Esophagus muscularis mucosa (tissue), 4 donors: ENCODE data around the gene MAP1LC3A. TPM values are rescaled to one million over a fixed set of nuclear protein-coding genes. Genes with fewer than 3 reads are reported as not detected.

Source experiments
- DNase-seq: peaks from one replicate; pipeline ENCODE4 v3.0.0-alpha.2; 2017; ENCODE audit errors: extremely low spot score
- H3K27ac ChIP-seq, 4 donors: fragments of 200-600 bp; sonication (generic); replicated peaks in 1 of 4; 1 replicate in 3 of 4; 2 replicates in 1 of 4; pipeline ENCODE4 v1.5.1; 2016 to 2019; ENCODE audit warnings: mild to moderate bottlenecking in 1 of 4
- H3K27me3 ChIP-seq, 4 donors: fragments of 200-600 bp; sonication (generic); one replicate each; pipeline versions ENCODE4 v1.5.1 to v1.6.0; 2016 to 2019
- H3K36me3 ChIP-seq, 4 donors: fragments of 200-600 bp; sonication (generic); one replicate each; pipeline ENCODE4 v1.5.1; 2016 to 2019
- H3K4me1 ChIP-seq, 4 donors: fragments of 200-600 bp; sonication (generic); one replicate each; pipeline ENCODE4 v1.5.1; 2016 to 2019
- H3K4me3 ChIP-seq, 4 donors: fragments of 200-600 bp; sonication (generic); 1 replicate in 2 of 4; 2 replicates in 2 of 4; pipeline ENCODE4 v1.5.1; 2016 to 2019; ENCODE audit warnings: mild to moderate bottlenecking in 4 of 4, moderate library complexity in 1 of 4
- H3K9me3 ChIP-seq, 4 donors: fragments of 200-600 bp; sonication (generic); 1 replicate in 3 of 4; 2 replicates in 1 of 4; pipeline ENCODE4 v1.5.1; 2016 to 2019
- EP300 ChIP-seq: sonication (generic); formaldehyde crosslinking; IDR thresholded peaks from one replicate; pipeline ENCODE4 v1.6.1; 2017; ENCODE audit warnings: antibody characterized with exemption
- POLR2A ChIP-seq: fragments of 450-650 bp; IDR thresholded peaks from one replicate; pipeline ENCODE4 v1.6.1; 2017; ENCODE audit warnings: antibody characterized with exemption, moderate library complexity, mild to moderate bottlenecking, low read depth
- POLR2AphosphoS5 ChIP-seq, 2 donors: sonication (generic); formaldehyde crosslinking; IDR thresholded peaks; one replicate each; pipeline ENCODE4 v1.6.1; 2017; ENCODE audit warnings: antibody characterized with exemption in 2 of 2
- WGBS: methylation state at CpG from one replicate; pipeline ENCODE4 v1.1.5; 2018; 5-methylcytosine and 5-hydroxymethylcytosine counted together
- intact Hi-C: fragments of 100-400 bp; cut with DNase I; formaldehyde crosslinking; loops from one replicate; pipeline ENCODE4 v1.15.1; 2023
- total RNA-seq, 4 donors: library from RNA; depleted of rRNA; stranded (reverse); fragments of >200 nt; gene quantifications; one replicate each; pipeline versions ENCODE4 v1.1.0 to v1.2.1, GENCODE V29; 2016
- TF ChIP-seq, protein P1 (sequence below), 3 experiments: fragments of 200-600 bp in 2 of 3; fragments of 450-650 bp in 1 of 3; sonication (generic) in 2 of 3; IDR thresholded peaks; one replicate each; pipeline ENCODE4 v1.5.1; 2017 to 2019; ENCODE audit warnings: antibody characterized with exemption in 3 of 3, mild to moderate bottlenecking in 2 of 3, moderate library complexity in 1 of 3

The MAP1LC3A gene
- total RNA-seq, 4 donors from 2014 or later = 83.9 to 152 (median 111) TPM

DNA sequence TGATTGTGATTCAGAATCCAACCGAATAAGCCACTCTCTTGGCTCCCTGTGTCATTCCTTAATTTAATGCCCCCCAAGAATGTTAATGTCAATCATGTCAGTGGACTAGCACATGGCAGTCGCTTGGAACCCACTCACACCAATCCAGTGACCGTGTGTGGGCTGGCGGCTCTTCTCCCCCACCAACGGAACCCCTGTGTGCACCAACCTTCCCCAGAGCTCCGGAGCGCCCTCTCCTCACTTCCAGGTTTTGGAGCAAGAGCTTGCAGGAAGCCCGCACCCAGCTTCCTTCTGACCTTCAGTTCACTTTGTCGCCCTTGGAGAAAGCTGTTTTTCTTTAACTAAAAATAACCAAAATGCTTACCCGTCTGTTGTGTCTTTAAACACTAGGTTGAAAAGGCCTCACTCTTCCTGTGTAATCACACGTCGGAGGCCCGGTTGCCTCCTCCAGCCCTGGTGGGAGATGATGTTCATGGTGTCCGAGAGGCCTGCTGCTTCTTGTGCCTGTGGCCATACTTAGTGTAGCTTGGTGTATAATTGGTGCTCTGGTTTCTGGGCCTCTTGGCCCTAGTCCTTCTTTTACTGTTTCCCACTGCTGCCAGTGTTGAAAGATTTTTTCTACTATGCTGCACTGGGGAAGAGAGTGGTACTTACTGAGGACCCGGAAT lies 17.8 kb upstream of the MAP1LC3A start:
- H3K4me1 ChIP-seq = peaks cover 0 to 16% (median 9%) of the 10 kb centered on the region in 4 donors
- no peak for TF ChIP-seq POLR2AphosphoS5 (IDR thresholded peaks at IDR 0.05)
- no peak for TF ChIP-seq EP300
- TF ChIP-seq POLR2A = no peak
- TF ChIP-seq, protein P1, sequence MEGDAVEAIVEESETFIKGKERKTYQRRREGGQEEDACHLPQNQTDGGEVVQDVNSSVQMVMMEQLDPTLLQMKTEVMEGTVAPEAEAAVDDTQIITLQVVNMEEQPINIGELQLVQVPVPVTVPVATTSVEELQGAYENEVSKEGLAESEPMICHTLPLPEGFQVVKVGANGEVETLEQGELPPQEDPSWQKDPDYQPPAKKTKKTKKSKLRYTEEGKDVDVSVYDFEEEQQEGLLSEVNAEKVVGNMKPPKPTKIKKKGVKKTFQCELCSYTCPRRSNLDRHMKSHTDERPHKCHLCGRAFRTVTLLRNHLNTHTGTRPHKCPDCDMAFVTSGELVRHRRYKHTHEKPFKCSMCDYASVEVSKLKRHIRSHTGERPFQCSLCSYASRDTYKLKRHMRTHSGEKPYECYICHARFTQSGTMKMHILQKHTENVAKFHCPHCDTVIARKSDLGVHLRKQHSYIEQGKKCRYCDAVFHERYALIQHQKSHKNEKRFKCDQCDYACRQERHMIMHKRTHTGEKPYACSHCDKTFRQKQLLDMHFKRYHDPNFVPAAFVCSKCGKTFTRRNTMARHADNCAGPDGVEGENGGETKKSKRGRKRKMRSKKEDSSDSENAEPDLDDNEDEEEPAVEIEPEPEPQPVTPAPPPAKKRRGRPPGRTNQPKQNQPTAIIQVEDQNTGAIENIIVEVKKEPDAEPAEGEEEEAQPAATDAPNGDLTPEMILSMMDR (IDR thresholded peaks at IDR 0.05) = no peak
- 80% methylated on average over 15 of the region's 15 CpGs for WGBS
- peaks cover 41 to 74% (median 63%) of the 10 kb centered on the region in 4 donors for H3K36me3 ChIP-seq
- no peak for DNase-seq
- H3K27ac ChIP-seq = no peak overlapping the region
- intact Hi-C loops = no loop called here
- no peak overlapping the region for H3K4me3 ChIP-seq
- H3K9me3 ChIP-seq = no peaks in the 10 kb centered on the region
- no peaks in the 10 kb centered on the region for H3K27me3 ChIP-seq

DNA sequence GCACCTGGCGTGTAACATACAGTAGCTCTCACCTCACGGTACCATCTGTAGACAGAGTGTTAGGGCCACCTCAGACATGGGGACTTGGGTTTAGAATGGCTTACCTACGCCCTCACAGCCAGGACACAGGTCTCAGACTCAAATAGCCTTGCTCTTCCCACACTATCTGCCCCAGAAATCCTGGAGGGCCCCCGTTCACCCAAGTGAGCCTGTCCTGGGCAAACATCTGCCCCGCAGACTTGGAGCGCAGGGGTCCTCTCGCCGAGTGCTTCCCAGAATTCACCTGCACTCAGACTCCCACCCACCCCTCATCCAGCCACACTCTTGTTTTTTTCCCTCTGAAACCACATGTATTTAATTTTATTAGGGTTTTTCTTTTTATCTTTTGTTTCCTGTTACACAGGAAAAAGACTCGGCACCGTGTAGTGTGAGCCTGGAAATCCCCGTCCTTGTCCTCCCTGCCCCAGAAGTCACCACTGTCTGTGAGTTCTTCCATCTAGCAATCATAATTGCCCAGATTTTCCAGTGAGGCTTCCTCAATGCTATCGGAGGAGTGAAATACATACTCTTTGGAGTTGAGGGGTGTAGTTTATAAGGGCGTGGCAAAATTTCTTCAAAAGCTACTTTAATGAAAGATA lies 17.1 kb upstream of the MAP1LC3A start:
- H3K27me3 ChIP-seq = no peaks in the 10 kb centered on the region
- no peak overlapping the region for H3K4me3 ChIP-seq
- peaks cover 34 to 67% (median 56%) of the 10 kb centered on the region in 4 donors for H3K36me3 ChIP-seq
- 85% methylated on average over 13 of the region's 13 CpGs for WGBS
- intact Hi-C loops = no loop called here
- TF ChIP-seq EP300 (no peak), POLR2AphosphoS5 (IDR thresholded peaks at IDR 0.05) (no peak), POLR2A (no peak)
- TF ChIP-seq, protein P1 (IDR thresholded peaks at IDR 0.05) = no peak
- no peak for DNase-seq
- H3K4me1 ChIP-seq = peaks cover 0 to 16% (median 9%) of the 10 kb centered on the region in 4 donors
- no peaks in the 10 kb centered on the region for H3K9me3 ChIP-seq
- no peak overlapping the region for H3K27ac ChIP-seq

DNA sequence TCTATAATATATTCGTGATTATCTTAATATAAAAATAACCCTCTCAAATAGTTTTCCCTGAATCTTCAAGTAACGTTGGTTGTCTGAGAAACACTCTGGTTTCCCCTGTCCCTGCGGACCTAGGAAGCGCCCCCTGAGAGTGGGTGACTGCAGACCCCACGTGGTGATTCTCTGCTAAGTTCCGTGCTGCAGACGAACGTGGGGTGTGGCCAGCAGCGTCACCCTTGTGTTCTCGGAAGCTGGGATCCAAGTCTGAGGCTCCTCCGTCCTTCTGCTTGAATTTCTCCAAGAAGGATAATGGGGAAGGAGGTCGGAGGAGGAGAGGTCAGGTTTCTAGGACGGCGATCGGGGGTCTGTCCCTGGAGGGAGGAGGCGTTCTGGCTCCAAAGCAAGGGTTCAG lies 16.6 kb upstream of the MAP1LC3A start:
- Histone ChIP-seq H3K9me3 (no peaks in the 10 kb centered on the region), H3K27ac (no peak overlapping the region), H3K27me3 (no peaks in the 10 kb centered on the region), H3K36me3 (peaks cover 29 to 62% (median 51%) of the 10 kb centered on the region in 4 donors), H3K4me3 (no peak overlapping the region), H3K4me1 (peaks cover 0 to 16% (median 9%) of the 10 kb centered on the region in 4 donors)
- DNase-seq = no peak
- intact Hi-C loops = no loop called here
- TF ChIP-seq POLR2A (no peak), POLR2AphosphoS5 (IDR thresholded peaks at IDR 0.05) (no peak), EP300 (no peak)
- TF ChIP-seq, protein P1 (IDR thresholded peaks at IDR 0.05) = no peak
- WGBS = 75% methylated on average over 16 of the region's 16 CpGs

DNA sequence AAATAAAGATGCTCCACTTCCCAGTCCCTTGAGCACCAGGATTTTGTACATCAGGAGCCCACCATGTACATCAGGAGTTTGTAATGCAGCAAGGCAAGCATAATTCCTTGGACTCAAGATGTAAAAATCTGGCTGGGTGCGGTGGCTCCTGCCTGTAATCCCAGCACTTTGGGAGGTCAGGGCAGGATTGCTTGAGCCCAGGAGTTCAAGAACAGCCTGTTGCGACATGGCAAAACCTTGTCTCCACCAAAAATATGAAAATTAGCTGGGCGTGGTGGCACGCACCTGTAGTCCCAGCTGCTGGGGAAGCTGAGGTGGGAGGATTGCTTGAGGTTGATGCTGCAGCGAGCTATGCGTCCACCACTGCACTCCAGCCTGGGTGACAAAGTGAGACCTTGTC lies 16.1 kb upstream of the MAP1LC3A start:
- Histone ChIP-seq H3K4me1 (peaks cover 0 to 16% (median 9%) of the 10 kb centered on the region in 4 donors), H3K27me3 (no peaks in the 10 kb centered on the region), H3K36me3 (peaks cover 29 to 57% (median 46%) of the 10 kb centered on the region in 4 donors), H3K9me3 (no peaks in the 10 kb centered on the region), H3K27ac (no peak overlapping the region), H3K4me3 (no peak overlapping the region)
- TF ChIP-seq, protein P1 (IDR thresholded peaks at IDR 0.05) = no peak
- TF ChIP-seq POLR2AphosphoS5 (IDR thresholded peaks at IDR 0.05) = no peak
- 95% methylated on average over 5 of the region's 6 CpGs for WGBS
- intact Hi-C loops = no loop called here
- no peak for DNase-seq
